Smooth muscle cell (in vitro differentiated cells): Measurements from ENCODE around the gene LOX. TPM values are rescaled to one million over a fixed set of nuclear protein-coding genes. Genes with fewer than 3 reads are reported as not detected.

ENCODE experiments used
- DNase-seq: peaks from one replicate; lab custom pipeline; 2025; ENCODE audit not compliant: unreplicated experiment; lab: John Stamatoyannopoulos, UW
- H2AFZ ChIP-seq: fragments of 200-600 bp; sonication (generic); 2 replicates; pipeline ENCODE4 v1.6.0; 2016; ENCODE audit warnings: antibody characterized with exemption, low read depth, mild to moderate bottlenecking
- H3F3A ChIP-seq: fragments of 200-600 bp; sonication (generic); 2 replicates; pipeline ENCODE4 v1.6.0; 2017; ENCODE audit warnings: antibody characterized with exemption, low read depth
- H3K27ac ChIP-seq: fragments of 200-600 bp; sonication (generic); 2 replicates; pipeline ENCODE4 v1.5.1; 2016; ENCODE audit warnings: low read depth, mild to moderate bottlenecking
- H3K27me3 ChIP-seq: fragments of 200-600 bp; sonication (generic); 2 replicates; pipeline ENCODE4 v1.6.1; 2016; ENCODE audit warnings: low read depth, mild to moderate bottlenecking
- H3K36me3 ChIP-seq: fragments of 200-600 bp; sonication (generic); 2 replicates; pipeline ENCODE4 v1.5.1; 2016; ENCODE audit warnings: low read depth
- H3K4me1 ChIP-seq: fragments of 200-600 bp; sonication (generic); 2 replicates; pipeline ENCODE4 v1.5.1; 2016; ENCODE audit warnings: low read depth
- H3K4me2 ChIP-seq: fragments of 200-600 bp; sonication (generic); 2 replicates; pipeline ENCODE4 v1.6.0; 2016; ENCODE audit warnings: mild to moderate bottlenecking
- H3K4me3 ChIP-seq: fragments of 200-600 bp; sonication (generic); 2 replicates; pipeline ENCODE4 v1.5.1; 2016; ENCODE audit warnings: mild to moderate bottlenecking
- H3K79me2 ChIP-seq: fragments of 200-600 bp; sonication (generic); 2 replicates; pipeline ENCODE4 v1.6.0; 2016; ENCODE audit warnings: low read depth, mild to moderate bottlenecking
- H3K9ac ChIP-seq: fragments of 200-600 bp; sonication (generic); 2 replicates; pipeline ENCODE4 v1.6.0; 2016; ENCODE audit warnings: low read depth
- H3K9me3 ChIP-seq: fragments of 200-600 bp; sonication (generic); replicated peaks from 2 replicates; pipeline ENCODE4 v1.5.1; 2016; ENCODE audit warnings: low read depth
- H4K20me1 ChIP-seq: fragments of 200-600 bp; sonication (generic); 2 replicates; pipeline ENCODE4 v1.6.0; 2016; ENCODE audit warnings: low read depth
- CTCF ChIP-seq: fragments of 200-600 bp; sonication (generic); IDR thresholded peaks from 2 replicates; pipeline ENCODE4 v1.5.1; 2017; ENCODE audit warnings: borderline replicate concordance, mild to moderate bottlenecking, antibody characterized with exemption; ENCODE audit not compliant: insufficient read depth, poor library complexity, severe bottlenecking
- WGBS: methylation state at CpG from one replicate; pipeline ENCODE4 v1.1.7; 2016; ENCODE audit warnings: low lambda C conversion rate; 5-methylcytosine and 5-hydroxymethylcytosine counted together
- polyA plus RNA-seq: library from polyadenylated mRNA; unstranded; fragments of >200 nt; fragmentation: Nextera tagmentation; extraction: Ambion mirVana; gene quantifications from 2 replicates; pipeline ENCODE4 v1.2.1, GENCODE V29; 2016
- total RNA-seq: library from RNA; depleted of rRNA; stranded (reverse); fragments of >200 nt; gene quantifications from 2 replicates; pipeline ENCODE4 v1.2.3, GENCODE V29; 2014

LOX gene
- total and polyA plus RNA-seq, 2 experiments from 2014 or later = 642 to 808 TPM

- H4K20me1 ChIP-seq = no peaks in the 10 kb centered on the region
- H2AFZ ChIP-seq = no peak overlapping the region
- no peak overlapping the region for H3K4me2 ChIP-seq
- peaks cover 17% of the 10 kb centered on the region for H3K27me3 ChIP-seq
- H3F3A ChIP-seq = no peaks in the 10 kb centered on the region
- WGBS = 85% methylated on average over 4 of the region's 4 CpGs
- no peaks in the 10 kb centered on the region for H3K9me3 ChIP-seq
- no peaks in the 10 kb centered on the region for H3K4me1 ChIP-seq
- no peak overlapping the region for H3K27ac ChIP-seq
- no peaks in the 10 kb centered on the region for H3K36me3 ChIP-seq
- H3K4me3 ChIP-seq = no peak overlapping the region
- TF ChIP-seq CTCF = no peak
- no peak overlapping the region for H3K9ac ChIP-seq
- no peak for DNase-seq
- H3K79me2 ChIP-seq = no peaks in the 10 kb centered on the region
Observed at GRCh38 chr5:122107016-122107415, 29.0 kb upstream of the LOX start.

- H3K4me3 ChIP-seq = no peak overlapping the region
- H3F3A ChIP-seq = no peaks in the 10 kb centered on the region
- no peaks in the 10 kb centered on the region for H3K79me2 ChIP-seq
- peaks cover 17% of the 10 kb centered on the region for H3K27me3 ChIP-seq
- no peak for DNase-seq
- 95% methylated on average over 2 of the region's 2 CpGs for WGBS
- no peak overlapping the region for H3K9ac ChIP-seq
- TF ChIP-seq CTCF = no peak
- no peaks in the 10 kb centered on the region for H4K20me1 ChIP-seq
- H3K27ac ChIP-seq = no peak overlapping the region
- H3K4me1 ChIP-seq = no peaks in the 10 kb centered on the region
- no peak overlapping the region for H3K4me2 ChIP-seq
- H3K9me3 ChIP-seq = no peaks in the 10 kb centered on the region
- no peak overlapping the region for H2AFZ ChIP-seq
- no peaks in the 10 kb centered on the region for H3K36me3 ChIP-seq
Observed at GRCh38 chr5:122105909-122106308, 27.9 kb upstream of the LOX start.

GRCh38 chr5:122102825-122103224 lies 24.8 kb upstream of the LOX start:
- no peak for TF ChIP-seq CTCF
- no peak overlapping the region for H3K27ac ChIP-seq
- no peak overlapping the region for H3K4me2 ChIP-seq
- H3K36me3 ChIP-seq = no peaks in the 10 kb centered on the region
- no peaks in the 10 kb centered on the region for H3K79me2 ChIP-seq
- H2AFZ ChIP-seq = no peak overlapping the region
- no peak for DNase-seq
- no peaks in the 10 kb centered on the region for H4K20me1 ChIP-seq
- no peaks in the 10 kb centered on the region for H3K9me3 ChIP-seq
- peaks cover 7% of the 10 kb centered on the region for H3K27me3 ChIP-seq
- no peak overlapping the region for H3K4me3 ChIP-seq
- no peak overlapping the region for H3K9ac ChIP-seq
- 90% methylated on average over 1 of the region's 1 CpG for WGBS
- H3F3A ChIP-seq = no peaks in the 10 kb centered on the region
- H3K4me1 ChIP-seq = no peaks in the 10 kb centered on the region

GRCh38 chr5:122101636-122102285 lies 23.7 kb upstream of the LOX start:
- Histone ChIP-seq H3K9ac (no peak overlapping the region), H2AFZ (no peak overlapping the region), H3K27ac (no peak overlapping the region), H3K4me2 (no peak overlapping the region), H3K36me3 (no peaks in the 10 kb centered on the region), H3K9me3 (no peaks in the 10 kb centered on the region), H4K20me1 (no peaks in the 10 kb centered on the region), H3K4me3 (no peak overlapping the region), H3K27me3 (peaks cover under 1% of the 10 kb centered on the region), H3K4me1 (no peaks in the 10 kb centered on the region), H3F3A (no peaks in the 10 kb centered on the region), H3K79me2 (no peaks in the 10 kb centered on the region)
- TF ChIP-seq CTCF = peak; percentile 67
- no peak for DNase-seq
- 33% methylated on average over 4 of the region's 4 CpGs for WGBS
